Measurements from ENCODE around the gene PTGFR. TPM values are rescaled to one million over a fixed set of nuclear protein-coding genes. Genes with fewer than 3 reads are reported as not detected.

PTGFR gene, protein sequence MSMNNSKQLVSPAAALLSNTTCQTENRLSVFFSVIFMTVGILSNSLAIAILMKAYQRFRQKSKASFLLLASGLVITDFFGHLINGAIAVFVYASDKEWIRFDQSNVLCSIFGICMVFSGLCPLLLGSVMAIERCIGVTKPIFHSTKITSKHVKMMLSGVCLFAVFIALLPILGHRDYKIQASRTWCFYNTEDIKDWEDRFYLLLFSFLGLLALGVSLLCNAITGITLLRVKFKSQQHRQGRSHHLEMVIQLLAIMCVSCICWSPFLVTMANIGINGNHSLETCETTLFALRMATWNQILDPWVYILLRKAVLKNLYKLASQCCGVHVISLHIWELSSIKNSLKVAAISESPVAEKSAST
- total RNA-seq (2013; cell fraction: nucleolus; rRNA removed): 0.23 and 0.24 TPM in 2 replicates
- total RNA-seq (2014; rRNA removed): not detected in 2 replicates
- 0.05 TPM in 1 of 2 replicates, not detected in the other for total RNA-seq (2014; rRNA removed; fragmentation: Illumina TruSeq; extraction: Trizol)
- not detected in 2 replicates for total RNA-seq (2021)
- polyA plus RNA-seq (2011; ENCODE audit: low read depth): not detected
- not detected in 2 replicates for polyA plus RNA-seq (2011; rRNA removed)
- 0.01 TPM in 1 of 2 replicates, not detected in the other for polyA plus RNA-seq (2011; cell fraction: cytosol; rRNA removed)
- polyA plus RNA-seq (2011; cell fraction: nucleus; rRNA removed): 0.03 TPM in 1 of 2 replicates, not detected in the other
- polyA plus RNA-seq (2012): 0.03 TPM in 1 of 2 replicates, not detected in the other
- not detected in 2 replicates for polyA plus RNA-seq (2014; fragmentation: Illumina TruSeq; extraction: Trizol)
- not detected for polyA plus RNA-seq (2014; fragmentation: Nextera tagmentation; extraction: Ambion mirVana)
- polyA plus RNA-seq (2014; rRNA removed): not detected in 2 replicates
- not detected for polyA plus RNA-seq (2016; fragmentation: Nextera tagmentation; extraction: Ambion mirVana)
- not detected in 2 replicates for polyA minus RNA-seq (2011; rRNA and poly(A)+ RNA removed)
- not detected in 2 replicates for polyA minus RNA-seq (2011; cell fraction: cytosol; rRNA and poly(A)+ RNA removed)
- polyA minus RNA-seq (2011; cell fraction: nucleus; rRNA and poly(A)+ RNA removed): not detected in 2 replicates
- Bru-seq, nascent RNA: percentile 8 among the genes with signal in this experiment
- percentile 11 among the genes with signal in this experiment for BruChase-seq, experiment 1, labeled RNA remaining after a 6-hour chase
- percentile 10 among the genes with signal in this experiment for BruChase-seq, experiment 2, labeled RNA remaining after a 2-hour chase
- long read RNA-seq, experiment 1: 0 reads
- long read RNA-seq, experiment 2, partial matches to known transcripts: 0 of 3 reads
- long read RNA-seq, experiment 2, other reads (novel, unspliced or antisense): 3 of 3 reads

DNA sequence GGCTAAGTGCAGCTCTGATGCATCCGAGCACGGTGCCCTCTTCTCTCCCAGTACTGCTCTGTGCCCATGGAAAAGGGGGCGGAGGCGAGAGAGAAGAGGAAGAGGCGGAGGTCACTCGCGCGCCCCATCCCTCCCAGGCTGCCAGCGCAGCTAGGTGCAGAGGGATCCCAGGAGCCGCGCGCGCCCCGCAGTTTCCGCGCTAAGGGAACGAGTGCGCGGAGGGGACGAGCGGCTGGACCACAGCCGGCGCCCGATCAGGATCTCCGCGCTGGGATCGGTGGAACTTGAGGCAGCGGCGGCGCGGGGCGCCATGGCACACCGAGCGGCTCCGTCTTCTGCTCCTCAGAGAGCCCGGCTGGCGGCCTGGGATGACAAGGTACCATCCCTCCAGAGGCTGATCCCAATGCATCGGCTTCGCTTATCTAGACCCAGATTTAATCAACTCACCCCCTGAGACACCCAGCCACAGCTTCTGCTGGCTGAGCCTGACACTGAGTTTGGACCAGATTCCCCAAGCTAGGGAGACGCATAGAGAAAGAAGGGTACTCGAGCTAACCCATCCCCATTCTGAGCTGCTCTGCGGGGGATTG, at the start of gene PTGFR:
Gene PTGFR, plus strand, starts transcription at position 114 of the 590 bp plus-strand sequence. CDS start 1,770 bp downstream, outside the sequence.
- Histone ChIP-seq H4K20me1 (ENCODE audit: control insufficient read depth, insufficient read depth) (no peaks in the 10 kb centered on the region), H2AFZ (ENCODE audit: control insufficient read depth, low read depth, low read length) (no peak within 1 kb of the TSS), H3K9ac (ENCODE audit: control insufficient read depth, insufficient read depth, low read length) (no peak within 1 kb of the TSS), H3K36me3 (ENCODE audit: control insufficient read depth in 2 of 2, insufficient read depth in 2 of 2, low read length in 1 of 2) (no peaks in the 10 kb centered on the region), H3K27me3 (replicated peaks in 1 of 2; ENCODE audit: control insufficient read depth in 2 of 2, insufficient read depth in 2 of 2, low read length in 1 of 2) (peaks cover 0 to 4% of the 10 kb centered on the region in 2 experiments; a peak in 2 of 4 replicates), H3K4me1 (ENCODE audit: control insufficient read depth, insufficient read depth, low read length) (no peaks in the 10 kb centered on the region), H3K27ac (ENCODE audit: control insufficient read depth, insufficient read depth) (no peak within 1 kb of the TSS), H3K9me3 (replicated peaks; ENCODE audit: control insufficient read depth, insufficient read depth, low read length) (no peaks in the 10 kb centered on the region), H3K4me2 (ENCODE audit: control insufficient read depth, insufficient read depth) (no peak within 1 kb of the TSS), H3K4me3 (no peak within 1 kb of the TSS), H3K79me2 (ENCODE audit: control insufficient read depth, insufficient read depth, low read length) (no peaks in the 10 kb centered on the region)
- ATAC-seq (no peak), FAIRE-seq (no peak), DNase-seq (ENCODE audit: low read depth, low spot score) (no peak)
- RAD21 ChIA-PET (ENCODE audit: unreplicated experiment): no interaction called here
- SMC1A ChIA-PET (ENCODE audit: uncharacterized antibody, unreplicated experiment): interaction anchor here (1.1 kb wide), 1 partner anchor 346 kb away, joined by 3 read pairs; no protein-coding TSS in a partner anchor
- in situ Hi-C loops (cut with MboI): no loop called here
- CTCF ChIA-PET: no interaction called here
- no TSS peak for BruUV-seq (replicated peaks)
- WGBS (ENCODE audit: insufficient coverage, insufficient replicate concordance, low lambda C conversion rate, missing lambda C conversion rate): 31% methylated on average over 26 of the region's 42 CpGs
- intact Hi-C loops (cut with micrococcal nuclease; ENCODE audit: unreplicated experiment): no loop called here
- POLR2A ChIA-PET: no interaction called here
- TF ChIP-seq, protein P1, sequence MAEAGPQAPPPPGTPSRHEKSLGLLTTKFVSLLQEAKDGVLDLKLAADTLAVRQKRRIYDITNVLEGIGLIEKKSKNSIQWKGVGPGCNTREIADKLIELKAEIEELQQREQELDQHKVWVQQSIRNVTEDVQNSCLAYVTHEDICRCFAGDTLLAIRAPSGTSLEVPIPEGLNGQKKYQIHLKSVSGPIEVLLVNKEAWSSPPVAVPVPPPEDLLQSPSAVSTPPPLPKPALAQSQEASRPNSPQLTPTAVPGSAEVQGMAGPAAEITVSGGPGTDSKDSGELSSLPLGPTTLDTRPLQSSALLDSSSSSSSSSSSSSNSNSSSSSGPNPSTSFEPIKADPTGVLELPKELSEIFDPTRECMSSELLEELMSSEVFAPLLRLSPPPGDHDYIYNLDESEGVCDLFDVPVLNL (IDR thresholded peaks at IDR 0.05; ENCODE audit: low read depth, low read length): no peak
- TF ChIP-seq, protein P2, sequence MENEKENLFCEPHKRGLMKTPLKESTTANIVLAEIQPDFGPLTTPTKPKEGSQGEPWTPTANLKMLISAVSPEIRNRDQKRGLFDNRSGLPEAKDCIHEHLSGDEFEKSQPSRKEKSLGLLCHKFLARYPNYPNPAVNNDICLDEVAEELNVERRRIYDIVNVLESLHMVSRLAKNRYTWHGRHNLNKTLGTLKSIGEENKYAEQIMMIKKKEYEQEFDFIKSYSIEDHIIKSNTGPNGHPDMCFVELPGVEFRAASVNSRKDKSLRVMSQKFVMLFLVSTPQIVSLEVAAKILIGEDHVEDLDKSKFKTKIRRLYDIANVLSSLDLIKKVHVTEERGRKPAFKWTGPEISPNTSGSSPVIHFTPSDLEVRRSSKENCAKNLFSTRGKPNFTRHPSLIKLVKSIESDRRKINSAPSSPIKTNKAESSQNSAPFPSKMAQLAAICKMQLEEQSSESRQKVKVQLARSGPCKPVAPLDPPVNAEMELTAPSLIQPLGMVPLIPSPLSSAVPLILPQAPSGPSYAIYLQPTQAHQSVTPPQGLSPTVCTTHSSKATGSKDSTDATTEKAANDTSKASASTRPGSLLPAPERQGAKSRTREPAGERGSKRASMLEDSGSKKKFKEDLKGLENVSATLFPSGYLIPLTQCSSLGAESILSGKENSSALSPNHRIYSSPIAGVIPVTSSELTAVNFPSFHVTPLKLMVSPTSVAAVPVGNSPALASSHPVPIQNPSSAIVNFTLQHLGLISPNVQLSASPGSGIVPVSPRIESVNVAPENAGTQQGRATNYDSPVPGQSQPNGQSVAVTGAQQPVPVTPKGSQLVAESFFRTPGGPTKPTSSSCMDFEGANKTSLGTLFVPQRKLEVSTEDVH (IDR thresholded peaks at IDR 0.05; ENCODE audit: low read depth, partially characterized antibody): no peak
- TF ChIP-seq ZNF622 (IDR thresholded peaks at IDR 0.05): no peak
- TF ChIP-seq, protein P3, sequence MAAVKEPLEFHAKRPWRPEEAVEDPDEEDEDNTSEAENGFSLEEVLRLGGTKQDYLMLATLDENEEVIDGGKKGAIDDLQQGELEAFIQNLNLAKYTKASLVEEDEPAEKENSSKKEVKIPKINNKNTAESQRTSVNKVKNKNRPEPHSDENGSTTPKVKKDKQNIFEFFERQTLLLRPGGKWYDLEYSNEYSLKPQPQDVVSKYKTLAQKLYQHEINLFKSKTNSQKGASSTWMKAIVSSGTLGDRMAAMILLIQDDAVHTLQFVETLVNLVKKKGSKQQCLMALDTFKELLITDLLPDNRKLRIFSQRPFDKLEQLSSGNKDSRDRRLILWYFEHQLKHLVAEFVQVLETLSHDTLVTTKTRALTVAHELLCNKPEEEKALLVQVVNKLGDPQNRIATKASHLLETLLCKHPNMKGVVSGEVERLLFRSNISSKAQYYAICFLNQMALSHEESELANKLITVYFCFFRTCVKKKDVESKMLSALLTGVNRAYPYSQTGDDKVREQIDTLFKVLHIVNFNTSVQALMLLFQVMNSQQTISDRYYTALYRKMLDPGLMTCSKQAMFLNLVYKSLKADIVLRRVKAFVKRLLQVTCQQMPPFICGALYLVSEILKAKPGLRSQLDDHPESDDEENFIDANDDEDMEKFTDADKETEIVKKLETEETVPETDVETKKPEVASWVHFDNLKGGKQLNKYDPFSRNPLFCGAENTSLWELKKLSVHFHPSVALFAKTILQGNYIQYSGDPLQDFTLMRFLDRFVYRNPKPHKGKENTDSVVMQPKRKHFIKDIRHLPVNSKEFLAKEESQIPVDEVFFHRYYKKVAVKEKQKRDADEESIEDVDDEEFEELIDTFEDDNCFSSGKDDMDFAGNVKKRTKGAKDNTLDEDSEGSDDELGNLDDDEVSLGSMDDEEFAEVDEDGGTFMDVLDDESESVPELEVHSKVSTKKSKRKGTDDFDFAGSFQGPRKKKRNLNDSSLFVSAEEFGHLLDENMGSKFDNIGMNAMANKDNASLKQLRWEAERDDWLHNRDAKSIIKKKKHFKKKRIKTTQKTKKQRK (IDR thresholded peaks at IDR 0.05; ENCODE audit: low read depth, low read length): no peak
- TF ChIP-seq, protein P4, sequence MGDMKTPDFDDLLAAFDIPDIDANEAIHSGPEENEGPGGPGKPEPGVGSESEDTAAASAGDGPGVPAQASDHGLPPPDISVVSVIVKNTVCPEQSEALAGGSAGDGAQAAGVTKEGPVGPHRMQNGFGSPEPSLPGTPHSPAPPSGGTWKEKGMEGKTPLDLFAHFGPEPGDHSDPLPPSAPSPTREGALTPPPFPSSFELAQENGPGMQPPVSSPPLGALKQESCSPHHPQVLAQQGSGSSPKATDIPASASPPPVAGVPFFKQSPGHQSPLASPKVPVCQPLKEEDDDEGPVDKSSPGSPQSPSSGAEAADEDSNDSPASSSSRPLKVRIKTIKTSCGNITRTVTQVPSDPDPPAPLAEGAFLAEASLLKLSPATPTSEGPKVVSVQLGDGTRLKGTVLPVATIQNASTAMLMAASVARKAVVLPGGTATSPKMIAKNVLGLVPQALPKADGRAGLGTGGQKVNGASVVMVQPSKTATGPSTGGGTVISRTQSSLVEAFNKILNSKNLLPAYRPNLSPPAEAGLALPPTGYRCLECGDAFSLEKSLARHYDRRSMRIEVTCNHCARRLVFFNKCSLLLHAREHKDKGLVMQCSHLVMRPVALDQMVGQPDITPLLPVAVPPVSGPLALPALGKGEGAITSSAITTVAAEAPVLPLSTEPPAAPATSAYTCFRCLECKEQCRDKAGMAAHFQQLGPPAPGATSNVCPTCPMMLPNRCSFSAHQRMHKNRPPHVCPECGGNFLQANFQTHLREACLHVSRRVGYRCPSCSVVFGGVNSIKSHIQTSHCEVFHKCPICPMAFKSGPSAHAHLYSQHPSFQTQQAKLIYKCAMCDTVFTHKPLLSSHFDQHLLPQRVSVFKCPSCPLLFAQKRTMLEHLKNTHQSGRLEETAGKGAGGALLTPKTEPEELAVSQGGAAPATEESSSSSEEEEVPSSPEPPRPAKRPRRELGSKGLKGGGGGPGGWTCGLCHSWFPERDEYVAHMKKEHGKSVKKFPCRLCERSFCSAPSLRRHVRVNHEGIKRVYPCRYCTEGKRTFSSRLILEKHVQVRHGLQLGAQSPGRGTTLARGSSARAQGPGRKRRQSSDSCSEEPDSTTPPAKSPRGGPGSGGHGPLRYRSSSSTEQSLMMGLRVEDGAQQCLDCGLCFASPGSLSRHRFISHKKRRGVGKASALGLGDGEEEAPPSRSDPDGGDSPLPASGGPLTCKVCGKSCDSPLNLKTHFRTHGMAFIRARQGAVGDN (IDR thresholded peaks at IDR 0.05): no peak
- TF ChIP-seq ZNF207 (IDR thresholded peaks at IDR 0.05; ENCODE audit: borderline replicate concordance): no peak
